Uterus (tissue), 4 donors: Measurements from ENCODE around the gene IKZF1. TPM values are rescaled to one million over a fixed set of nuclear protein-coding genes. Genes with fewer than 3 reads are reported as not detected.

ENCODE experiments used
- DNase-seq, 2 donors: peaks; one replicate each; pipeline ENCODE4 v3.0.0-alpha.2; 2019 to 2020
- H3K27ac ChIP-seq, 2 donors: fragments of 200-600 bp; sonication (generic); 1 replicate in 1 of 2; 2 replicates in 1 of 2; pipeline ENCODE4 v1.5.1; 2016 to 2018
- H3K27me3 ChIP-seq, 2 donors: fragments of 200-600 bp; sonication (generic); one replicate each; pipeline ENCODE4 v1.5.1; 2018 to 2019; ENCODE audit warnings: control low read depth in 1 of 2
- H3K36me3 ChIP-seq, 2 donors: fragments of 200-600 bp; sonication (generic); one replicate each; pipeline ENCODE4 v1.5.1; 2019; ENCODE audit warnings: control low read depth in 1 of 2
- H3K4me1 ChIP-seq, 2 donors: fragments of 200-600 bp; sonication (generic); one replicate each; pipeline ENCODE4 v1.5.1; 2018 to 2019; ENCODE audit warnings: control low read depth in 1 of 2
- H3K4me3 ChIP-seq, 2 donors: fragments of 200-600 bp; sonication (generic); 1 replicate in 1 of 2; 2 replicates in 1 of 2; pipeline ENCODE4 v1.5.1; 2018 to 2019; ENCODE audit warnings: mild to moderate bottlenecking in 1 of 2
- H3K9me3 ChIP-seq, 2 donors: fragments of 200-600 bp; sonication (generic); one replicate each; pipeline ENCODE4 v1.5.1; 2019; ENCODE audit warnings: control low read depth in 1 of 2
- POLR2A ChIP-seq, 2 donors: fragments of 450-650 bp; IDR thresholded peaks; one replicate each; pipeline ENCODE4 v1.6.1; 2016; ENCODE audit warnings: antibody characterized with exemption in 2 of 2, mild to moderate bottlenecking in 1 of 2, moderate library complexity in 1 of 2
- intact Hi-C: fragments of 100-400 bp; cut with DNase I; formaldehyde crosslinking; loops from one replicate; pipeline ENCODE4 v1.15.1; 2023; ENCODE audit warnings: low total_unique reads
- total RNA-seq, 4 donors: library from RNA; depleted of rRNA in 3 of 4; stranded (reverse); fragments of >200 nt in 3 of 4; gene quantifications; one replicate each; pipeline versions ENCODE4 v1.1.0 to v1.2.4, GENCODE V29; 2014 to 2023
- TF ChIP-seq, protein P1 (sequence below), 4 experiments: fragments of 200-600 bp in 2 of 4; fragments of 450-650 bp in 2 of 4; sonication (generic) in 2 of 4; IDR thresholded peaks; one replicate each; pipeline ENCODE4 v1.5.1; 2016 to 2019; ENCODE audit warnings: antibody characterized with exemption in 4 of 4, mild to moderate bottlenecking in 2 of 4, moderate library complexity in 1 of 4
- donor health status: DM: yes; HTN: yes; CAD: no.

The IKZF1 gene
- total RNA-seq, 4 donors from 2014 or later, result 7.0 to 828 (median 12.8) TPM

DNA sequence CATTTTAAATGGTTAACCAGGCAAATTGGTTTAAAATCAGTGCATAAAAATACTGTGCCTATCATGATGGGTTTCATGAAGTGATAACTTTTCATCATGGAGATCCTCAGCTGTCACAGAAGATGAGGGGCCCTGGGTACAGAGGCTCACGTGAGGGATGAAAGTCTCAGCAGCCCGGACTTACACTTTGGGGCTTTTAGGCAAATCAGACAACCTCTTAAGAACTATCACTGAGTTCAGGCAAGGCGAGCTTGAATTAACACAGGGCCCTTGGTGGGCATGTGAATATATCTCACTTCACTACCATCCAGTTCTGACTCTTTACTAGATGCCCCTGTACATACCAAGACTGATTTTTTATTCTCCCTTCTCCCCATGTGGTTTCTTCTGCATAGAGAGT is 19.6 kb downstream of the IKZF1 start:
- H3K4me1 ChIP-seq, result no peaks in the 10 kb centered on the region
- no peaks in the 10 kb centered on the region for H3K9me3 ChIP-seq
- no peaks in the 10 kb centered on the region for H3K36me3 ChIP-seq
- no peak overlapping the region for H3K4me3 ChIP-seq
- no peak overlapping the region for H3K27ac ChIP-seq
- no peaks in the 10 kb centered on the region for H3K27me3 ChIP-seq
- intact Hi-C loops, result no loop called here
- DNase-seq, result no peak
- TF ChIP-seq, protein P1, sequence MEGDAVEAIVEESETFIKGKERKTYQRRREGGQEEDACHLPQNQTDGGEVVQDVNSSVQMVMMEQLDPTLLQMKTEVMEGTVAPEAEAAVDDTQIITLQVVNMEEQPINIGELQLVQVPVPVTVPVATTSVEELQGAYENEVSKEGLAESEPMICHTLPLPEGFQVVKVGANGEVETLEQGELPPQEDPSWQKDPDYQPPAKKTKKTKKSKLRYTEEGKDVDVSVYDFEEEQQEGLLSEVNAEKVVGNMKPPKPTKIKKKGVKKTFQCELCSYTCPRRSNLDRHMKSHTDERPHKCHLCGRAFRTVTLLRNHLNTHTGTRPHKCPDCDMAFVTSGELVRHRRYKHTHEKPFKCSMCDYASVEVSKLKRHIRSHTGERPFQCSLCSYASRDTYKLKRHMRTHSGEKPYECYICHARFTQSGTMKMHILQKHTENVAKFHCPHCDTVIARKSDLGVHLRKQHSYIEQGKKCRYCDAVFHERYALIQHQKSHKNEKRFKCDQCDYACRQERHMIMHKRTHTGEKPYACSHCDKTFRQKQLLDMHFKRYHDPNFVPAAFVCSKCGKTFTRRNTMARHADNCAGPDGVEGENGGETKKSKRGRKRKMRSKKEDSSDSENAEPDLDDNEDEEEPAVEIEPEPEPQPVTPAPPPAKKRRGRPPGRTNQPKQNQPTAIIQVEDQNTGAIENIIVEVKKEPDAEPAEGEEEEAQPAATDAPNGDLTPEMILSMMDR (IDR thresholded peaks at IDR 0.05), result no peak
- TF ChIP-seq POLR2A (IDR thresholded peaks at IDR 0.05), result no peak

DNA sequence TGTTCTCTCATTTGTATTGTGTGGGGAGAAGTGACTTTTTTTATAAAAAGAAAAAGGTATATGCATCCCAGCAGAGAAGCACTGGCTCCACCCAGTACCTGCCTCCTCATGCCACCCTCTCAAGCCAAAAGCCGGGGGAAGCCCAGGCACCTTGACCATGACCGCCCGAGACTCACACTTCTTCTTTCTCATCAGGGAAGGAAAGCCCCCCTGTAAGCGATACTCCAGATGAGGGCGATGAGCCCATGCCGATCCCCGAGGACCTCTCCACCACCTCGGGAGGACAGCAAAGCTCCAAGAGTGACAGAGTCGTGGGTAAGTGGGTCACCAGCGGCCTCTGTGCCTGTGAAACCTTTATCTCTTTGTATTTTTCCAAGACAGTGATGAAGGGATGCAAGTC is 22.9 kb downstream of the IKZF1 start:
- no peaks in the 10 kb centered on the region for H3K9me3 ChIP-seq
- H3K27ac ChIP-seq, result no peak overlapping the region
- no peak for DNase-seq
- no peaks in the 10 kb centered on the region for H3K27me3 ChIP-seq
- no peaks in the 10 kb centered on the region for H3K36me3 ChIP-seq
- intact Hi-C loops, result no loop called here
- H3K4me3 ChIP-seq, result no peak overlapping the region
- no peaks in the 10 kb centered on the region for H3K4me1 ChIP-seq
- TF ChIP-seq POLR2A (IDR thresholded peaks at IDR 0.05), result no peak
- TF ChIP-seq, protein P1 (IDR thresholded peaks at IDR 0.05), result no peak

DNA sequence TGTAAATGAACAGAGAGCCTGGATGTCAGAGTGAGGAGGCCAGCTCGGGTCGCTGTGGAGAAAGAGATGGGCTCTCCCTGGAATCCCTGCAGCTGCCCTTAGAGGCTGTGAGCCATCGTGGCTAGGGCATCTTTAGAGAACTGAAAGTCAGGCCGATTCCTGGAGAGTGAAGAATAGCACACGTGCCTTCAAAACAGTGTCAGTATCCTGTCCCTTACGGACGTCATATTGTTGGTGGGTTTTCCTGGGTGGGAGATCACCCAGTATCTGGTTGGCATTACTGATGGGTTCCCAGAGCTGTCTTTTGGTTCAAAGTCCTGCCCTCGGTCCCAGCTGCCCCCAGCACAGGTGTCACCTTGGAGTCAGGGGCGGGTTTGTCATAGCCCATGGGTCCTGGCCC is 25.3 kb downstream of the IKZF1 start:
- TF ChIP-seq POLR2A (IDR thresholded peaks at IDR 0.05), result no peak
- TF ChIP-seq, protein P1 (IDR thresholded peaks at IDR 0.05), result no peak
- intact Hi-C loops, result no loop called here
- H3K27me3 ChIP-seq, result no peaks in the 10 kb centered on the region
- H3K36me3 ChIP-seq, result no peaks in the 10 kb centered on the region
- no peak for DNase-seq
- no peak overlapping the region for H3K4me3 ChIP-seq
- H3K4me1 ChIP-seq, result no peaks in the 10 kb centered on the region
- no peaks in the 10 kb centered on the region for H3K9me3 ChIP-seq
- H3K27ac ChIP-seq, result no peak overlapping the region

DNA sequence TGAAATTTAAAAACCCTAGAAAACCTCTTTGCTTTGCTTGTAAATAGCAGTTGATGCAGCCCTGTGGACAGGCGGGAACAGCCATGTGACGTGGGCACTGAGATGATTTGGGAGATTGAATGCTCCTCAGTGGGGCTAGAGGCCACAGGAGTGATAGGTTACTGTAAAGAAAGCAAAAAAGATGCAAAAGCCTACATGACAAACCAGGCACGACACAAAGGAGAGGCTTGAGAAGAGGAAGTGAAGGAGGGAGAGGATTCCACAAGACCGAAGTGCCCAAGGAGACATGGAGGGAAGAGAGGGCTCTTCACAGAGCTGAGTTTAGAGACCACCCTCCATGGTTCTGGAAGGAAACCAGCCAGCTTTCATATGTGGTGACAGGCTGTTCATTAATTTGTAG is 25.7 kb downstream of the IKZF1 start:
- no peaks in the 10 kb centered on the region for H3K27me3 ChIP-seq
- no peaks in the 10 kb centered on the region for H3K4me1 ChIP-seq
- no peak for DNase-seq
- no peaks in the 10 kb centered on the region for H3K36me3 ChIP-seq
- no peak for TF ChIP-seq POLR2A (IDR thresholded peaks at IDR 0.05)
- TF ChIP-seq, protein P1 (IDR thresholded peaks at IDR 0.05), result no peak
- H3K4me3 ChIP-seq, result no peak overlapping the region
- H3K9me3 ChIP-seq, result no peaks in the 10 kb centered on the region
- no peak overlapping the region for H3K27ac ChIP-seq
- intact Hi-C loops, result no loop called here

DNA sequence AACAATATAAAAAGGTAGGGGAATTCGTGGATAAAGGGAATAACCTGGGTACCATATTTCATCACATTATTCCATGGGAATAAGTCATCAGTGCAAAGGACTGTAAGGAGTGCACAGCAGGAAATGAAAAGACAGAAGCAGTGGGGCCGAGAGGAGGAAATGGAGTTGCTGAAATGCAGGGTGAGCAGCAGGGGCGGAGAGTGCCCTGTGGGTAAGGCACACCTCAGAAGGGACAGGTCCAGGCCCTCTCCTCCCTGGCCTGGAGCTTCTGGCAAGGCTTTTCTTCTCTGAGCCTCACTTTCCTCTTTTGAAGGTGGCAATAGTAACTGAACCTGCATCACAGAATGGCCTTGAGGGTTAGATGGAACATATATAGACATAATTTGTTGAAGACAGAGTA is 26.2 kb downstream of the IKZF1 start:
- intact Hi-C loops, result no loop called here
- H3K9me3 ChIP-seq, result no peaks in the 10 kb centered on the region
- H3K4me3 ChIP-seq, result no peak overlapping the region
- no peaks in the 10 kb centered on the region for H3K4me1 ChIP-seq
- H3K36me3 ChIP-seq, result no peaks in the 10 kb centered on the region
- no peaks in the 10 kb centered on the region for H3K27me3 ChIP-seq
- no peak overlapping the region for H3K27ac ChIP-seq
- TF ChIP-seq, protein P1 (IDR thresholded peaks at IDR 0.05), result no peak
- no peak for TF ChIP-seq POLR2A (IDR thresholded peaks at IDR 0.05)
- DNase-seq, result no peak
